ENCODE measurements around the gene KMT2C. TPM values are rescaled to one million over a fixed set of nuclear protein-coding genes. Genes with fewer than 3 reads are reported as not detected.

Gene KMT2C
- total and polyA plus RNA-seq, 10 of the 15 experiments (the other 5 are each of a cell fraction or from before 2014, with no cell fraction given): 3.3 to 45.2 (median 19.2) TPM

DNA sequence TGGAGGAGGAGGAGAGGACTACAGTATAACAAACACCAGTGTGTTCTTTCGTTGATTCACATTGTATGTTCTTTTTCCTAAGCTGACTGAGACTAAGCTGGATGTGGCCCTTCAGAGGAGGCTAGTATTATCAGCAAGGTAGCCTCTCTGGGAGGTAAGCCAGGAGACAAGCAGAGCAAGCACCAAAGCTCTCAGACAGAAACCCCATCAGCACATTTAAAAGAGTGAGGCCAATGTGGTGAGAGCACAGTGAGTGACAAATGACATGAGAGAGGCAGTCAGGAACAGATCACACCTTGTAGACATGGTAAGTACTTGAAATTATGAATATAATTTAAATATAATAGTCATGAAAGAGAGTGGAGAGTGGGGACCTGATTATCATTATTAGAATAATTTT is 107.6 kb downstream of the KMT2C start (continued):
- TF ChIP-seq, protein P1, sequence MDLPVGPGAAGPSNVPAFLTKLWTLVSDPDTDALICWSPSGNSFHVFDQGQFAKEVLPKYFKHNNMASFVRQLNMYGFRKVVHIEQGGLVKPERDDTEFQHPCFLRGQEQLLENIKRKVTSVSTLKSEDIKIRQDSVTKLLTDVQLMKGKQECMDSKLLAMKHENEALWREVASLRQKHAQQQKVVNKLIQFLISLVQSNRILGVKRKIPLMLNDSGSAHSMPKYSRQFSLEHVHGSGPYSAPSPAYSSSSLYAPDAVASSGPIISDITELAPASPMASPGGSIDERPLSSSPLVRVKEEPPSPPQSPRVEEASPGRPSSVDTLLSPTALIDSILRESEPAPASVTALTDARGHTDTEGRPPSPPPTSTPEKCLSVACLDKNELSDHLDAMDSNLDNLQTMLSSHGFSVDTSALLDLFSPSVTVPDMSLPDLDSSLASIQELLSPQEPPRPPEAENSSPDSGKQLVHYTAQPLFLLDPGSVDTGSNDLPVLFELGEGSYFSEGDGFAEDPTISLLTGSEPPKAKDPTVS (IDR thresholded peaks at IDR 0.05; ENCODE audit: low read depth, low read length): no peak
- TF ChIP-seq, protein P2, sequence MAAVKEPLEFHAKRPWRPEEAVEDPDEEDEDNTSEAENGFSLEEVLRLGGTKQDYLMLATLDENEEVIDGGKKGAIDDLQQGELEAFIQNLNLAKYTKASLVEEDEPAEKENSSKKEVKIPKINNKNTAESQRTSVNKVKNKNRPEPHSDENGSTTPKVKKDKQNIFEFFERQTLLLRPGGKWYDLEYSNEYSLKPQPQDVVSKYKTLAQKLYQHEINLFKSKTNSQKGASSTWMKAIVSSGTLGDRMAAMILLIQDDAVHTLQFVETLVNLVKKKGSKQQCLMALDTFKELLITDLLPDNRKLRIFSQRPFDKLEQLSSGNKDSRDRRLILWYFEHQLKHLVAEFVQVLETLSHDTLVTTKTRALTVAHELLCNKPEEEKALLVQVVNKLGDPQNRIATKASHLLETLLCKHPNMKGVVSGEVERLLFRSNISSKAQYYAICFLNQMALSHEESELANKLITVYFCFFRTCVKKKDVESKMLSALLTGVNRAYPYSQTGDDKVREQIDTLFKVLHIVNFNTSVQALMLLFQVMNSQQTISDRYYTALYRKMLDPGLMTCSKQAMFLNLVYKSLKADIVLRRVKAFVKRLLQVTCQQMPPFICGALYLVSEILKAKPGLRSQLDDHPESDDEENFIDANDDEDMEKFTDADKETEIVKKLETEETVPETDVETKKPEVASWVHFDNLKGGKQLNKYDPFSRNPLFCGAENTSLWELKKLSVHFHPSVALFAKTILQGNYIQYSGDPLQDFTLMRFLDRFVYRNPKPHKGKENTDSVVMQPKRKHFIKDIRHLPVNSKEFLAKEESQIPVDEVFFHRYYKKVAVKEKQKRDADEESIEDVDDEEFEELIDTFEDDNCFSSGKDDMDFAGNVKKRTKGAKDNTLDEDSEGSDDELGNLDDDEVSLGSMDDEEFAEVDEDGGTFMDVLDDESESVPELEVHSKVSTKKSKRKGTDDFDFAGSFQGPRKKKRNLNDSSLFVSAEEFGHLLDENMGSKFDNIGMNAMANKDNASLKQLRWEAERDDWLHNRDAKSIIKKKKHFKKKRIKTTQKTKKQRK (IDR thresholded peaks at IDR 0.05; ENCODE audit: low read depth, low read length): no peak
- TF ChIP-seq ZNF207 (IDR thresholded peaks at IDR 0.05; ENCODE audit: borderline replicate concordance): no peak
- TF ChIP-seq KLF5 (IDR thresholded peaks at IDR 0.05; ENCODE audit: partially characterized antibody): no peak
- TF ChIP-seq RBBP5 (conservative IDR thresholded peaks at IDR 0.05): no peak
- TF ChIP-seq, protein P3, sequence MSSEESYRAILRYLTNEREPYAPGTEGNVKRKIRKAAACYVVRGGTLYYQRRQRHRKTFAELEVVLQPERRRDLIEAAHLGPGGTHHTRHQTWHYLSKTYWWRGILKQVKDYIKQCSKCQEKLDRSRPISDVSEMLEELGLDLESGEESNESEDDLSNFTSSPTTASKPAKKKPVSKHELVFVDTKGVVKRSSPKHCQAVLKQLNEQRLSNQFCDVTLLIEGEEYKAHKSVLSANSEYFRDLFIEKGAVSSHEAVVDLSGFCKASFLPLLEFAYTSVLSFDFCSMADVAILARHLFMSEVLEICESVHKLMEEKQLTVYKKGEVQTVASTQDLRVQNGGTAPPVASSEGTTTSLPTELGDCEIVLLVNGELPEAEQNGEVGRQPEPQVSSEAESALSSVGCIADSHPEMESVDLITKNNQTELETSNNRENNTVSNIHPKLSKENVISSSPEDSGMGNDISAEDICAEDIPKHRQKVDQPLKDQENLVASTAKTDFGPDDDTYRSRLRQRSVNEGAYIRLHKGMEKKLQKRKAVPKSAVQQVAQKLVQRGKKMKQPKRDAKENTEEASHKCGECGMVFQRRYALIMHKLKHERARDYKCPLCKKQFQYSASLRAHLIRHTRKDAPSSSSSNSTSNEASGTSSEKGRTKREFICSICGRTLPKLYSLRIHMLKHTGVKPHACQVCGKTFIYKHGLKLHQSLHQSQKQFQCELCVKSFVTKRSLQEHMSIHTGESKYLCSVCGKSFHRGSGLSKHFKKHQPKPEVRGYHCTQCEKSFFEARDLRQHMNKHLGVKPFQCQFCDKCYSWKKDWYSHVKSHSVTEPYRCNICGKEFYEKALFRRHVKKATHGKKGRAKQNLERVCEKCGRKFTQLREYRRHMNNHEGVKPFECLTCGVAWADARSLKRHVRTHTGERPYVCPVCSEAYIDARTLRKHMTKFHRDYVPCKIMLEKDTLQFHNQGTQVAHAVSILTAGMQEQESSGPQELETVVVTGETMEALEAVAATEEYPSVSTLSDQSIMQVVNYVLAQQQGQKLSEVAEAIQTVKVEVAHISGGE (CRISPR knock-in tag; IDR thresholded peaks at IDR 0.05): no peak
- TF ChIP-seq TCF12 (IDR thresholded peaks at IDR 0.05; ENCODE audit: low read depth, low read length): no peak
- no peak for TF ChIP-seq CREB1 (IDR thresholded peaks at IDR 0.05; ENCODE audit: low read depth)
- no peak for TF ChIP-seq IKZF2 (IDR thresholded peaks at IDR 0.05)

All from GM12878 (cell line).